HG02973 (cell line): Measurements from ENCODE around the gene OBSCN.

Source experiments
- ATAC-seq: cut with Tn5 transposase; IDR thresholded peaks from one replicate; pipeline ENCODE4 v1.9.1; 2021; ENCODE audit warnings: moderate library complexity; ENCODE audit not compliant: unreplicated experiment

OBSCN gene

DNA sequence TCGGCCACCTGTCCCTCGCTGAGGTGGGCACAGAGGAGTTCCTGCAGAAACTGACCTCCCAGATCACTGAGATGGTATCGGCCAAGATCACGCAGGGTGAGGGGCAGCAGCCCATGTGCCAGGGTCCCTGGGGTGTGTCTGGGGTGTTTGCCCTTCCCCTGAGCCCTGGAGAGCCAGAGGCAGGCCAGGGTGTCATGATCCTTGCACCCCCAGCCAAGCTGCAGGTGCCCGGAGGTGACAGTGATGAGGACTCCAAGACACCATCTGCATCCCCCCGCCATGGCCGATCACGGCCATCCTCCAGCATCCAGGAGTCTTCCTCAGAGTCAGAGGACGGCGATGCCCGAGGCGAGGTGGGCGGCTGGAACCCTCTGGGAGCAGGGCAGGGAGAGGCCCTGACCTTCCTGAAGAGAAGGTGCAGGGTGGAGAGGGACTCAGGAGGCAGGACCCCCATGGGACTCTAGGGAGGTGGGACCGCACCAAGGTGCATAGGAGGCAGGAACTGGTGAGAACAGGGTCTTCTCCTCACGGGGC lies 129.3 kb downstream of the OBSCN start:
- ATAC-seq, result no peak

DNA sequence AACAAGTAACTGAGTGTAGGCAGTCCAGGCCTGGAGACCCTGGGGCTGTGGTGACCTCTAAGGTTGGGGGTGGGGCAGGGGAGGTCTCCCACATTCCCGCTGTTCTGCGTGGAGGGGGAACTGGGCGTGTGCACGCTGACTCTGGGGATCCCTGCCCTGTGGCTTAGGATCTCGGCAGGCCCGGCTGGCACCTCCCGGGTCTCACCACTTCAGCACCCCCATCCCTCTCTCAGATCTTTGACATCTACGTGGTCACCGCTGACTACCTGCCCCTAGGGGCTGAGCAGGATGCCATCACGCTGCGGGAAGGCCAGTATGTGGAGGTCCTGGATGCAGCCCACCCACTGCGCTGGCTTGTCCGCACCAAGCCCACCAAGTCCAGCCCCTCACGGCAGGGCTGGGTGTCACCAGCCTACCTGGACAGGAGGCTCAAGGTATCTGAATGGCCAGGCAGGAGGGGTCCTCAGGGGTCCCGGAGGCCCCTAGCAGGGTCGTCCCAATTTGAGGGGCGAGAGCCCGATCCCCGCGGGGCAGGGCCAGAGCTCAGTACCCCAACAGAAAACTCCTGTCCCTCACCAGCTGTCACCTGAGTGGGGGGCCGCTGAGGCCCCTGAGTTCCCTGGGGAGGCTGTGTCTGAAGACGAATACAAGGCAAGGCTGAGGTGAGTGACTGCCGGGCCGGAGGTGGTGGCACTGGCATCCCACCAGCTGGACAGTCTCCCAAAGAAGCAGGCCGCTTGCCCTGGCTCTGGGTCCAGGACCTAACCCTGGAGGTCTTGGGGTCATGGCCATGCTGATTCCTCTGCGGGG lies 130.1 kb downstream of the OBSCN start:
- no peak for ATAC-seq

DNA sequence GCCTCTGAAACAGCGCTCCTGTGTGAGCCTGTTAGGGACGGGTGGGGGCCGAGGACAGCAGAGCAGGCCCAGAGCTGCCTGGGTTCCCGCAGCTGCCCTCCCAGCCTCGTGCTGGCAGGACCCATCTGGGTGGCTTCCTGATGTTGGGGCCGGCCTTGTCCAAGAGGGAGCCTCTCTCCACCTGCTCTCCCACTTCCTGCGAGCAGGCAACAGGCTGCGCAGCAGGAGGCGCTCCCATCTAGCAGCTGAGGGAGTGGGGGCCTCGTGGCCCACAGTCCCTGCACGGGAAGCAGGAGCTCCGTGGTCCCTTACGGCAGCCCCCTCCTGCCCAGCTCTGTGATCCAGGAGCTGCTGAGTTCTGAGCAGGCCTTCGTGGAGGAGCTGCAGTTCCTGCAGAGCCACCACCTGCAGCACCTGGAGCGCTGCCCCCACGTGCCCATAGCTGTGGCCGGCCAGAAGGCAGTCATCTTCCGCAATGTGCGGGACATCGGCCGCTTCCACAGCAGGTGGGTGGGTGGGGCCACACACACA lies 130.7 kb downstream of the OBSCN start:
- no peak for ATAC-seq

DNA sequence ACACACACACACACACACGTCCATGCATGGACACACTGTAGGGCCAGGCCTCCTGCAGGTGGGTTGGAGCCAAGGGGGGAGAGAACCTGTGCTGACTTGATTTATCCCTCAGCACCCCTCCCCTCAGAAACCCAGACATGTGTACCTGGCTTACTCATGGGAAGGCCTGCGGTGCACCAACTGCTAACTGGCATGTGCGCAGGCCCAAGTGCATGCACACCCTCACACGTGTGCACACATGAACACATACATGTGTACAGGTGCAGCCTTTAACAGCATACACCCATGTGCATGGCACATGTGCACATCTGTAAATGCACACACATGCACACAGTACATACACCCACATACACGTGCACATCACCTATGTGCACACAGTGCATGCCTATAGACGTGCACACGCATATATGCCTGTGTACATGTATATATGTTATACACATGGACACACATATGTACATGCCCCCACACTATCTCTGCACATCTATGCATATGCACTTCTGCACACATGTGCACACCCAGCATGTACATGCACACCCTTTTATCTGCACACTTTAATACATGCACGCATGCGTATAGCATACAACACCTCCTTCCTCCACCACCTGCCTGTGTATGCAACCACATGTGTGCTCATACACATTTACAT lies 131.3 kb downstream of the OBSCN start:
- no peak for ATAC-seq

DNA sequence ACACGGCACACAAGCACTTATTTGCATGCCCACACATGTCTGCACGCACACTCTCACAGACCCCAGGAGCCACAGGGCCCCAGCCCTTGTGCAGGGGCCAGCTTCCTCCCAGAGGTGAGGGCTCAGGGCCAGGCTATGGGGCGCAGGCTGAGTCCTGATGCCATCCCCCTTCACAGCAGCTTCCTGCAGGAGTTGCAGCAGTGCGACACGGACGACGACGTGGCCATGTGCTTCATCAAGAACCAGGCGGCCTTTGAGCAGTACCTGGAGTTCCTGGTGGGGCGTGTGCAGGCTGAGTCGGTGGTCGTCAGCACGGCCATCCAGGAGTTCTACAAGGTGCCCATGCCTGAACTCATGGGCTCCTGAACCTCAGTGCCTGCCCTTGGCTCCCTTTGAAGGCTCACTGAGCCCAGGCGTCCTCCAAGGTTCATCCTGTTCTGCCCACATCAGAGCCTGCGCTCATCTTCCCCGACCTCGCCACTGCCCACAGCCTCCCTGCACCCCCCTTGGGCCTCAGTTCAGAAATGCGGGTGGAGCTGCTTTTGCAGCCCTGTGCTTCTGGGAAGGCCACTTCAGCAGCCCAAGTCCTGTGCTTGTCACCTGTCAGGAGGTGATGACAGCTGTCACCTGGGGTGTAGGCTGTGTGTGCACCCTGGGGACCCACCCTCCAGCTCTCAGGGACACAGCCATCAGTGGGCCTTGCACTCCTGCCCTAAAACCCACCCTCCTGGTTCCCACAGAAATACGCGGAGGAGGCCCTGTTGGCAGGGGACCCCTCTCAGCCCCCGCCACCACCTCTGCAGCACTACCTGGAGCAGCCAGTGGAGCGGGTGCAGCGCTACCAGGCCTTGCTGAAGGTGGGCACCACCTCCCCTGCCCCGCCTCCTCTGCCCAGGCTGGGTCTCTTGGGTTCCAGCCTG lies 132.2 kb downstream of the OBSCN start:
- no peak for ATAC-seq

DNA sequence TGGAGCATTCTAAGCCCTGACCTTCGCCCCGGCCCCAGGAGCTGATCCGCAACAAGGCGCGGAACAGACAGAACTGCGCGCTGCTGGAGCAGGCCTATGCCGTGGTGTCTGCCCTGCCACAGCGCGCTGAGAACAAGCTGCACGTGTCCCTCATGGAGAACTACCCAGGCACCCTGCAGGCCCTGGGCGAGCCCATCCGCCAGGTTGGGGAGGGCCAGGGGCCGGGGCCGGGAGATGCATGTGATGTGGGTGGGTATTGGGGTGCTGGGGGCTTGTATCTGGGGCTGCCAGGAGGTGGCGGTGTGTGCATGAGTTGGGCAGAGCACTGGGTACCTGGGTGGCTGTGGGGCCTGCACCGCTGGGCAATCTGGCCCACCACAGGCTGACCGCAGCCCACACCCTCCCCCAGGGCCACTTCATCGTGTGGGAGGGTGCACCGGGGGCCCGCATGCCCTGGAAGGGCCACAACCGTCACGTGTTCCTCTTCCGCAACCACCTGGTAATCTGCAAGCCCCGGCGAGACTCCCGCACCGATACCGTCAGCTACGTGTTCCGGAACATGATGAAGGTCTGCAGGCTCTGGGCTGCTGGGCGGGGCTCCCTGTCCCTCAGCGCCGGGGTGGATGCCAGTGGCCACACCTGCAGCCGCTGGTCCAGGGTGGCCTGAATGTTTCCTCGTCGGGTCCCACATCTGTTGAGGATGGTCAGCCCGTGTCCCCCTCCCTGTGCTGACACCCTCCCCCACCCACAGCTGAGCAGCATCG lies 133.0 kb downstream of the OBSCN start:
- no peak for ATAC-seq

DNA sequence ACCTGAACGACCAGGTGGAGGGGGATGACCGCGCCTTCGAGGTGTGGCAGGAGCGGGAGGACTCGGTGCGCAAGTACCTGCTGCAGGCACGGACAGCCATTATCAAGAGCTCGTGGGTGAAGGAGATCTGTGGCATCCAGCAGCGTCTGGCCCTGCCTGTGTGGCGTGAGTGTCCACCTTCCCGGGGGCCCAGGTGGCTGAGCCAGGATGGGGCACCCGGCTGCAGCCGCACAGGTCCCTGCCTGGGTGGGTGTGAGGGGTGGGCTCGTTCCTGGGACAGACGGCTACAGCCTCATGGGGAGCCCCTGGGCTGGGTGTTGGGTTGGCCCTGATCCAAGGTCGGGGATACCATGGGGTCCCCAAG lies 133.6 kb downstream of the OBSCN start:
- ATAC-seq, result no peak

DNA sequence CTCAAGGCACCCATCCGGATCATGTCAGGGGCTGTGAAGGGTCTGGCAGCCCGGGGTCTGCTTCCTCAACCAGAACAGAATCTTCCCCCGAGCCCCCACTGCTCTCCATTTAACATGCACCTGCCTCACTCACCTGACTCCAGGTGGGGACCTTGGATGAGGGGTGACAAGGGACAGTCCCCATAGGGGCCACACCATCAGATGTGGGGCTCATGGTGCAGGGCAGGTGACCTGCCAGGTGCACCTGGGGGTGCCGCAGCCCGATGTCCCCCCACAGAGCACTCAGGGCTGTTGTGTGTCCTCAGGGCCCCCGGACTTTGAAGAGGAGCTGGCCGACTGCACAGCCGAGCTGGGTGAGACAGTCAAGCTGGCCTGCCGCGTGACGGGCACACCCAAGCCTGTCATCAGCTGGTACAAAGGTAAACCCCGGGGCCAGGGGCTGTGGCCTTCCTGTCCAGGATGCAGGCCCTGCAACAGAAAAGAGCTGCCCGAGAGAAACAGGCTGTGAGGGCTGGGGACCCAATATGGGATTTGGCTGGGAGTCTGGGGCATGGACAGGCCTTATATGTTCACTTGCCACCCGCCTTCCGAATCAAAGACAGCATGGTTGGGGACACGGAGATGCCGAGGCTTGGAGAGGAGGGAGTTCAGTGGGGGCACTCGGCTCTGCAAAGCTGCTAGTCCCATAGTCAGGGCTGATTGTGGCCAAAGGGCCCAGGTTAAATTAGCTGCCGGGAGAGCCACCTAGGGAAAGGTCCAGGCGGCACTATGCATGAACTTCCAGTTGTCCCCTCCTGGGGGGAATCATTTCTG lies 134.2 kb downstream of the OBSCN start:
- no peak for ATAC-seq

DNA sequence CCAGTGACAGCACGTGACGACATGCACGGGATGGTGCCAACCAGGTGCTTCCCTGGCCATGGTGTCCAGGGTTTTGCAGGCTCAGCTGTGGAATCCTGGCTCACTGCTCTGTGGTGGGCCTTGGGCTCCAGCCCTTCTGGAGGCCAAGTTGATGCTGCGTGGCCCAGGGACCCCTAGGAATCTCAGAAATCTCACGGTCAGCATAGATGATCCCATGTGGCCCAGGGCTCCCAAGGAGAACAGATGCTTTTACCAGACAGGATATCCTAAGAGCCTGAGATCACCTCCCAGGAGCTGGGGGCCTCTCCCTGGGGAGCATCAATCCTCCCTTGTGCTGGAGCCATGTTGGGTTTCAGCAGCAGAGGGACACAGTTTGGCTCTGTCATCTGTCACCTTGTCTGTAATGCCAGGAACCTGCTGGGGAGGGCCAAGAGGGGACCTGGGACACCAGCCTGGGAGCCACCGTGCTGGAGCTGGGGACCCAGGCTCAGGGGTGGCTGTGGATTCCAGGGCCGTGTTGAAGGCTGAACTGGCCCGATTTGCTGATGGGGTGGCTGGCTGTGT lies 134.9 kb downstream of the OBSCN start:
- no peak for ATAC-seq

DNA sequence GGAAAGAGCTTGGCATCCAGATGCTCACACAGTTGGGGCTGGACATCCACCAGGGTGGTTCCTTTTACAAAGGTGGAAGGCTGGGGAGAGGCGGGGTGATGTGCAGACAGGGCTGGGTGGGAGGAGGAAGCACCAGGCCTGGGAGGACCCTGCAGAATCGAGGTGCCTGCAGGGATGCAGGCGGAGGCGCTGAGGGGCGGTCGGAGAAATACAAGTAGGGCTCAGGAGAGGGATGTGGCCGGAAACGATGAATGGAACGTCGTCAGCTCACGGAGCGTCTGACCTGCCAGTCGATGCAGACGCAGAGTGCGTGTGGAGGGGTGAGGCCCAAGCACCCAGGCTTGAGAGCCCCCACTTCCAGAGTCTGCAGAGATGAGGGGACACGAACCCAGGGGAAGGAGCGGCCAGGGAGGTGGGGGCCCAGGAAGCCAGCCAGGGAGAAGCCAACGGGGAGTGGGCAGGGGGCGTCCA lies 135.4 kb downstream of the OBSCN start:
- no peak for ATAC-seq

DNA sequence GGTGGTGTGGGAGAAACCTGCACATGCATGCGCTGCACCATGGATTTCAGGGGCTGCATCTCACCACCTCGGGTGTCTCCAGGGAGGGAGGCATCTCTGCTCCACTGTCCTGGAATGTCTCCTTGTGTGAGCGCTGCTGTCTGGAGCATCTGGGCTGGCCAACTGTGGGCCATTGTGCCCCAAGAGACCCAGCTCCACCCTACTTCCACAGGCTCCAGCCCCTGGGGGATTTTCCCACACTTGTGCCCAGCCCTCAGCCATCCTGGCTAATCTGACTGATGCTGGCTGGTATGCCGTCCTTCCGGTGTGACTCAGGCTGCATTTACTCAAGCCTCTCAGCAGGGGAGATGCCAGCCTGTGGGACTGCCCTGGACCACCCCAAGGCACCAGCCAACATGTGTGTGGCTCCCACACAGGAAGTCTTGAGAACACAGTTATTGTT lies 136.8 kb downstream of the OBSCN start:
- no peak for ATAC-seq

DNA sequence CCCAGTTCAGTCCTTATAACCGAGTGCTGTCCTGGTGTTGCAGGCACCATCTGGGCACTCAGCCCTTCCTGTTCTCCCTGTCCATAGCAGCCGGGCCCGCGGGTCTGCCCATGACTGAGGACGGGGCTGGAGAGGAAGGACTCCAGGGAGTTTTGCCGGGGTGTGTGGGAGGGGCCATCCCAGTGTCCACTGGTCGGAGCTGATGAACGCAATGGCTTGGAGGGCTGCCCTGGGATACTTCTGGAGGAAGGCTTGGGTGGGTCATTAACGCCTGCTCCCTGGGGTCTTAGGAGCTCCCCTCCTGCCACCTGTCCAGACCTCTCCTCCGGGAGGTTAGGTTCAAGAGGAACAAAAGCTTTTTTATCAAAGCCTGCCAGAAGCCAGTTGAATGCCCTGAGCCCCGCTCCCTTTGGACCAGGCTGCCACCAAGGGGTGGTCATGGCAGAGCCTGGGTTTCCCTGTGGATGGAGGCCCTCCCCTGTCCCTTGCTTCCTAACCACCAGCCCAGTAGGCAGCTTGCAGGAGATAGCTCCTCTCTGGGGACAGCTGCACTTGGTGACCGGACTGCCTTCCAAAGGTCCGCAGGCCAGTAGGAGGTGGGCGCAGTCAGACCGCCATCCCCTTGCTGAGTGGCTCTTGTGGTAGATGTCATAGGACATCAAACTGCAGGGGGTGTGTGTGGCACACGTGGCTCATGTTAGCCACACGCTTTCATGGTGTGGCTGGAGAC lies 137.5 kb downstream of the OBSCN start:
- ATAC-seq, result no peak

DNA sequence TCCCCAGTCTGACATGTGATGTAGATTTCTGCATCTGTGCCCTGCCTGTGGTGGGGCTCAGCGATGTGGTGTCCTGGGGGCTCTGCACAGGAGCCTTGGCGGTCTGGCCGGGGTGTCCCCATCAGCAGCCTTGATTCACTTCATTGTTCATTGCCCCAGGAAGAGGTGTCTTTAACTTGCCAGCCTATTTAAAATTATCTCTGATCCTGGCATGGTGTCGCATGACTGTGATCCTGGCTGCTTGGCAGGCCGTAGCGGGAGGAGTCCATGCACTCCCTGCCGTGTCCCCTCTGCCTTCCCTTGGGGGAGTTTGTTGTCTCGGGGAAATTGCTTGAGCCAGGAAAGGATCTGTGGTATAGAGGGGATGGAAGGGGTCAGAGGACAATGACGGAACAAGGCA lies 138.9 kb downstream of the OBSCN start:
- no peak for ATAC-seq

DNA sequence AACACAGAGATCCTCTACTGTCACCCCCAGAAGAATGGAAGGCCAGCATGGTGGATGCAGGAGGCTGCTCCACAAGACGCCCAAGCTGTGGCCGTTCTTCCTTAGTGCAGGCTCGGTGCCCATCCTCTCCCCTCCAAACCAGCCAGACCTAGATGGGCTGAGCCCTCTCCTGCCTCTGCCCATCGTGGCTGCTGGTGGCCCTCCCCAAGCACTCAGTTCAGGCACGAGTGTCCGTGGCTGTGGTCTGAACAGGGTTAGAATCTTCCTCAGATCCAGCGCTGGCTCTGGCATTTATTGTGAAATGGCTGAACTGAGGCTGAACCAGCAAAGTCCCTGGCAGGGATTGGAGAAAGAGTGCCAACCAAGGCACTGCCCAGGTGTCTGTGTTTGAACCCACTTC lies 139.3 kb downstream of the OBSCN start:
- no peak for ATAC-seq

DNA sequence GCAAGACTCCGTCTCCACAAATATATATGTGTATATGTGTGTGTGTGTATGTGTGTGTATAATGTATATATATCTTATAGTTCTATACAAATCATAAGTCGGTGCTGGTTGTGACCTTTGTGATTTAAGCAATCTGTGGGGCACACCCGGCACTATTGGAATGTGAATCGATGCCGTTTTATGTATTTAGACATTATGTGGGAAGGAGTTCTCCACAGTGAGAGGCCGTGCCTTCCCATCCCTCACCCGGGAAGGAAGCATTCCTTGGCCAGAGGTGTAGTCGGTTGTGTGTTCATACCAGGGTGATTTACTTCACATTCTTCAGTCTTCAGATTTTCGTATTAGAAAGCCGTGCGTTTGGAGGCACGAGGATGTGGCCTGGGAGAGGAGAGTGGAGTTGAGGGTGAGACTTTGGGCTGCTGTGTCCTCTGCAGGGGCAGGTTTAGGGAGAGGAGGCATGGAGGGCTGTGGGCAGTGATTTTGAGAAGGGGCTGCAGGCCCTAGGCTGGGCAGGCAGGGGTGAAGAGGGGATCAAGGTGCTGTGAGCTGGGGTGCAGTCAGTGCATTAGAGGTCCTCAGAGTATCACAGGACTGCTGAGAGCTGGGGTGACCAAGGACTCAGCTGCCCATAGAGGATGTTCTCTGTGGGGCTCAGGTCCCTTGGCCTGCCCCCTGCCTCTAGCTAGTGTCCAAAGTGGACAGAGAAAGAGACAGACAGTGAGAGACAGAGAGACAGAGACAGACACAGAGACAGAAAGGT lies 141.0 kb downstream of the OBSCN start:
- ATAC-seq, result no peak

DNA sequence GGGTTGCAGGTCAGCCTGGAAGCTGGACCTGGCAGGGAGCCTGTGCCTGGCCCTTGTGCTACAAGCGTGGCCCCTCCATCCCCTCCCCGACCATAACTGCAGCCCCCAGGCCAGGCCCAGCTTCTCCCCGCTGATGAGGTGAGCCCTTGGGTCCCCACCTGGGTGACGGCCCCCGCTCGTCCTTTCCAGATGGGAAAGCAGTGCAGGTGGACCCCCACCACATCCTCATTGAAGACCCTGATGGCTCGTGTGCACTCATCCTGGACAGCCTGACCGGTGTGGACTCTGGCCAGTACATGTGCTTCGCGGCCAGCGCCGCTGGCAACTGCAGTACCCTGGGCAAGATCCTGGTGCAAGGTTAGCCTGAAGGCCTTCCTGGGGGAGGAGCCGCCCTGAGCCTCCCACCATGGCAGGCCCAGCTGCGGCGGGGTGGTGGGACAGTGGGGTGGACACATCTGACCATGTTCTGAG lies 141.9 kb downstream of the OBSCN start:
- ATAC-seq, result no peak

DNA sequence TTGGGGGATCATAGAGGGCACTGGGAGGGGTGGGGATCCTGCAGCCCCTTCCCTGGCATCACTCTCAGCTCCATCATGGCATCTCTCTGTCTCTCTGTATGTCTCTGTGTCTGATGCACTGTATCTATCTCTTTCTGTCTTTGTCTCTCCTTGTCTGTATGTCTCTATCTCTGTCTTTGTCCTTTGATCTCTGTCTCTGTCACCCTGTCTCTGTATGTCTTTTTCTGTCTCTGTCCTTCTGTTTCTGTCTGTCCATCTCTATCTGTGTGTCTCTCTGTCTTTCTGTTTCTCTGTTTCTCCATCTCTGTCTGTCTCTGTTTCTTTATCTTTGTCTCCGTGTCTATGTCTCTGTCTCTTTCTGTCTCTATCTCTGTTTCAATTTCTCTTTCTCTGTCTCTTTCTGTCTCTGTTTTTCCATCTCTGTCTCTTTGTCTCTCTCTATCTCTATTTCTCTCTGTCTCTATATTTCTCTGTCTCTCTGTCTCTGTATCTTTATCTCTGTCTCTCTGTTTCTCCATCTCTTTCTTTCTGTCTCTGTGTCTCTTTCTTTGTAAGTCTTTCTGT lies 142.4 kb downstream of the OBSCN start:
- no peak for ATAC-seq
